ENCODE results near the gene CUTA.

Gene CUTA

DNA sequence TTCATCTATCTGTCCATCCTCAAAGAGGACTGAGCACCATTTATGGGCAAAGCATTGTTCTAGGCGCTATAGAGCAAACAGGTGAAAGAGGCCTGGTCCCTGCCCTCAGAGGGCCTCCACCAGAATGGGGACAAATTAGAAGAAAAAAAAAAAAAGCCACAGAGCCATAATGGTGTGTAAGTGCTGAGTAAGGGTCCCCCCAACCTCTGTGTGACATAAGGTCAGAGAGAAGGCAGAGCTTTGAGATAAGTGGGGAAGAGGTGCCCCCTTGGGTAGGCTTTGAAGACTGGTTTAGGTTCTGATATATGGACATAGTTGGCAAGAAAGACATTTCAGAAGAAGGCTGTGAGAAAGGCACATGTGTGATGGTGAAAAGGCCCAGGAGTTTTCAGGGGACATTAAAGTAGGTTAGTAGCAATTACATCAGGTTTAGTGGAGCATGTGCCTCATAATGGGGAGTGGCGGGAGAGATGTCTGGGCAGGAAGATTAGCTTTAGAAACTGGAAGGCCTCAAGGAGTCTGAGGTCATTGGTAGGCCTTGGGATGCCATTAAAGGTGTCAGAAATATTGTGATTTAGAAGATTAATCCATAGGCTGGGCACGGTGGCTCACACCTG, 21.2 kb upstream of the CUTA start:
- no peak for DNase-seq

DNA sequence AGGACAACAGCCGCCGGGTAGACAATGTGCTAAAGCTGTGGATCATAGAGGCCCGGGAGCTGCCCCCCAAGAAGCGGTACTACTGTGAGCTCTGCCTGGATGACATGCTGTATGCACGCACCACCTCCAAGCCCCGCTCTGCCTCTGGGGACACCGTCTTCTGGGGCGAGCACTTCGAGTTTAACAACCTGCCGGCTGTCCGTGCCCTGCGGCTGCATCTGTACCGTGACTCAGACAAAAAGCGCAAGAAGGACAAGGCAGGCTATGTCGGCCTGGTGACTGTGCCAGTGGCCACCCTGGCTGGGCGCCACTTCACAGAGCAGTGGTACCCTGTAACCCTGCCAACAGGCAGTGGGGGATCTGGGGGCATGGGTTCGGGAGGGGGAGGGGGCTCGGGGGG, 19.8 kb upstream of the CUTA start:
- no peak for DNase-seq

DNA sequence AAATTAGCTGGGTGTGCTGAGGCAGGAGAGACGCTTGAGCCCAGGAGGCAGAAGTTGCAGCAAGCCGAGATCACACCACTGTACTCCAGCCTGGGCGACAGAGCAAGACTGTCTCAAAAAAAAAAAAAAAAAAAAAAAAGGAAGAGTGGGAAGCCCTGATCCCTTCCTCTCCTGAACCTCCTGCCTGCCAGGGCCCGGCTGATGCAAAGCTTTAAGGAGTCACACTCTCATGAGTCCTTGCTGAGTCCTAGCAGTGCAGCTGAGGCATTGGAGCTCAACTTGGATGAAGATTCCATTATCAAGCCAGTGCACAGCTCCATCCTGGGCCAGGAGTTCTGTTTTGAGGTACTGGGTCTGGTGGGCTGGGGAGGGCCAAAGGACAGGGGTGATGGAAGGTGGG, 17.1 kb upstream of the CUTA start:
- DNase-seq: no peak

DNA sequence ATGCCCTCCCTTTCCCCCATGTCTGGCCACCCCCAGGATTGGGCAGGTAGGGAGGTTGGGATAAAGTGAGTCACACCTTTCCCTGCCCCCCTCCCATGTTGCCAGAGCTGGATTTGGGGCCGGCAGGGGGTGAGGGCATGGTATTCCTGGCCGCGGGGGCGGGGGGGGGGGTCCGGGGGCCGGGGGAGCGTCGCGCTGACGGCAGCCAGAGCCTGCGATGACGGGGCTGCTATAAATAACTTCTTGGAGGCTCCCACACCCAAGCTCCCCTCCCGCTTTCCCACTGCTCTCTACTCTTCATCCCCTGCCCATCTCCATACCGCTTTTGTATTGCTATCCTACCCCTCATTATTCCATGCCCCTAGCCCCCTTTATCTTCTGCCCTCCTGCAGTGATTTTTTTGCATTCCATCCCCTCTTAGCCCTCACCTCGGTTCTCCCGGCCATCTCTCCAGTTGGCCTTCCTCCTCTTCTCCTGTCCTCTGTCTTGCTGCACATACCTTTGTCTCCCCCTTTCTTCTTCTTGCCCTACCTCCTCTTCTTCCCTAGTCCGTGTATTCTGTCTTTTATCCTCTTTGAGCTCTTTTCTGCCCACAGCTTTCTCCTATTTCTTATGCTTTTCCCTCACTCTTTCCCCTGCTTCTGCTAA, 15.8 kb upstream of the CUTA start:
- DNase-seq: no peak

DNA sequence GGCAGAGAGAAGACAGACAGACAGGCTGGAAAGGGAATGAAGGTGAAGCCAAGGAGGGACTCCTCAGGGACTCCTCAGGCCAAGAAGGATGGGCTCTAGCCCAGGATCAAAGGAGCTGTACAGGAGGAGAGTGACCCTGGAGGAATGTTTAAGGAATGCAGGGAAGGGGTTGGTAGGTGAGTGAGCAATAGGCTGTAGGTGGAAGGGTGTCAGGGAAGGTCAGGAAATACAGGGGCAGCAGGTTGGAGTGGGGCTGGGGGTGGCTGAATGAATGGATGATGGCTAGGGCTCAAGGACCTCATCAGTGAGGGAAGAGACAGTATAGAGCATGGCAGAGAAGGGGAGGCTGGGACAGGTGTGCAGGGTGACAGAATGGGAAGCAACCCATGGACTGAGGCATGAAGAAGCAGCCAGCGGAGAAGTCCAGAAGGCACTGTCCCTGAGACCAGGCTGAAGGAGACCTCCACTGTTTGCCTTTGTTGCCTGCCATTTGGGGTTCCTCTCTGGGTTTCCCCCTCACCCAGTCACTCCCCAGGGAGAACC, 15.2 kb upstream of the CUTA start:
- DNase-seq: no peak

DNA sequence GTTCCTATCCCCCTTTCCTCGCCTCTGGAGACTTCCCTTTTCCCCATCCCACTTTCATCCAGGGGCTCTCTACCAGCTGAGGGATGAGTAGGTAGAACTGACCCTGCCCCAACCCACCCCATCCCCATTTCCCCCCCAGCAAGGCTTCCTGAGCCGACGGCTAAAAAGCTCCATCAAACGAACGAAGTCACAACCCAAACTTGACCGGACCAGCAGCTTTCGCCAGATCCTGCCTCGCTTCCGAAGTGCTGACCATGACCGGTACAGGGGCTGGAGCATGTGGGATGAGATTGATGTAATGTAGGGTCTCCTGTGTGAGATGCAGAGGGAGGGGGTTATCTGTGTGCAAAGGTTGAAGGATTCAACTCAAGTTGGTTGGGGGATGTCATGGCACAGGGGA, 14.6 kb upstream of the CUTA start:
- no peak for DNase-seq

DNA sequence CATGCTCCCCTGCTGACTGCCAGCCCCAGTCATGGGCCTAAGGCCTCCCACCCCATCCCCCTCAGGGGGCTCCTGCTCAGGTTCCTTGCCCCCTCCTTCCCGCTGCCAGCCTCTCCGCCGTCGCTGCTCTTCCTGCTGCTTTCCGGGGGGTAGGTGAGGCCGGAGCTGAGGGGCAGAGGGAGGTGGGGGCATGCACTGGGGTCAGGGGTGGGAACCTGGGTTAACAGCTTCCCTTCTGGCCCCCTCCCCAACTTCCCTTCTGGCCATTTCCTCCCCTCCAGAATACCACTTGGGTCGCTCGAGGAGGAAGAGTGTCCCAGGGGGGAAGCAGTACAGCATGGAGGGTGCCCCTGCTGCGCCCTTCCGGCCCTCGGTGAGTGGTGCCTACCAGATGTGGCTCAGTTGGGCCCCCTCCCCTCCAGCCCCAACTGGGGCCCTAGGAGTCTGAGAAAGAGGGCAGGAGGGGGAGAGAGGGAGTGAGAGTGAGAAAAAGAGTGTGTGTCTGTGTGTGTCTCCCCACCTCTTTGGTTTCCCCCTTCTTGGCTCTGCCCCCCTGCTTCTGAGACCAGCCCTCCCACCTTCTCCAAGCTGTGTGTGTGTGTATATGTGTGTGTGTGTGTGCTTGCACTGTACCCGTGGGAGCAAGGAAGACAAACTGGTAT, 14.1 kb upstream of the CUTA start:
- no peak for DNase-seq

DNA sequence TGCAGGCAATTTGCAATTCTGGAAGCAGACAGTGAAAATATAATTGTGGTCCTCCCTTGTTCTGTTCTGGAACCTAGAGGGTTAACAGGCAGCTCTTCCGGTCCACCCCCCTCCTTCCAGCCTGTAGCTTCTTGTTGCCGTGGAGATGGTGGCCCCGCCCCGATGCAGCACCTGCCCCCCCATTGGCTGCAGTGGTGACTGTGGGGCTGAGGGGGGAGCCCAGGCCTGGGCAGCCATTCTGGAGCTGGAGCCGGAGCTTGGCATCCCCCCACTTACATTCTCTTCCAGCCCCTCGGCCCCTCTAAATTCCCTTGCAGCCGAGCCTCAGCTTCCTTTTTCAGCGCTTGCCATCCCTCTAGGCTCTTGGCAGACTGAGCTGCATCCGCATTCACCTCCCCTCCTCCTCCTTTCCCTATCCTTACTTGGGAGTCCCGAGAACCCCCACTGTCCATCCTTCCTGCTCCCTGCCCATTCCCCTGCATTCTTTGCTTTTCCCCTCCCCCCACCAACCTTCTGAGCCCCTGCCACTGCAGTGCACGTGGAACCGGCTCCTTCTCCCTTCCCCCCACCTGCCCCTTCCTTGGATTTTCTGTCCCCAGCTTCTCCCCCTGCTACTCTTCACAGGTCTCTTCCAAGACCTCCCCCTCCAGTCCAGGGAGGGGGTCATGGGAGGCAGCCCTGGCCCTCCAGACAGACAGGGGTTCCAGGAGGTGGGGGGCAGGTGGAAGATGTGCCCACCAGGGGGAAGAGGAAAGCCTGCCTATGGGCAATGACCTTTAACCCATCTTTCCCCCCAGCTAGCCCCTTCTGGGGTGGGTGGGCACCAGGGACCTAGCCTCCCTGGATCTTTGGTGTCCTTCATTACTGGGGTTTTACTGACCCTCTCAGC, 13.3 kb upstream of the CUTA start:
- DNase-seq: peak; percentile 45

DNA sequence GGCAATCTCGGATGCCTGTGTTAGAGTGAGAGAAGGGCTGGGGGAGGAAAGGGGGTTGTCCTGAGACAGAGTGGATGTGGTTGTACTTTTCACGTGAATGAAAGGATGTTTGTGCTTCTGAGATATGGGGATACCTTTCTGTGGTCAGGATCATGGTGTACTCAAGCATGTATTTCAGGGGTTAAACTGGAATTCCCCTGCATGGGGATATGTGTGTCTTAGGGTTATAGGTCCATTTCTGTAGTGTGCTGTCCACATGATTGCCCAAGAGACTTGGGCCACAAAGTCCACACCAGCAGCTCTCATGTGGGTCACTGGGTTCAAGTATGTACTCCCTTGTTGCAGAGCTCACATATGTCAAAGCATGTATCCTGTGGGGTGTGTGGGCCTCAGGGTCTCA, 12.4 kb upstream of the CUTA start:
- no peak for DNase-seq

DNA sequence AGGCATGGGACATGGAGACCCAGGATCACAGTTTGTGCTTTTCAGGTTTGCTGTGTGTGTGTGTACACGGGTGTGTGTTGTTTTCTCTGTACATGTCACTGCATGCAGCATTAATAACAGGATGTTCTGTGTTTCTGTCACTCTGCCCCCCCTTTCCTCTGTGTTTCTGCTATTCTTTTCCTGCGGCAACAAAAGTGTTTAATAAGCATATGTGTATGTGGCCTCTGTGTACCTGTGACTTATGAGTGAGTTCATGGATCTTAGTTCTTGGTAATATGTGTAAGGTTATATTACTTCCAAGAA, 11.8 kb upstream of the CUTA start:
- DNase-seq: no peak

DNA sequence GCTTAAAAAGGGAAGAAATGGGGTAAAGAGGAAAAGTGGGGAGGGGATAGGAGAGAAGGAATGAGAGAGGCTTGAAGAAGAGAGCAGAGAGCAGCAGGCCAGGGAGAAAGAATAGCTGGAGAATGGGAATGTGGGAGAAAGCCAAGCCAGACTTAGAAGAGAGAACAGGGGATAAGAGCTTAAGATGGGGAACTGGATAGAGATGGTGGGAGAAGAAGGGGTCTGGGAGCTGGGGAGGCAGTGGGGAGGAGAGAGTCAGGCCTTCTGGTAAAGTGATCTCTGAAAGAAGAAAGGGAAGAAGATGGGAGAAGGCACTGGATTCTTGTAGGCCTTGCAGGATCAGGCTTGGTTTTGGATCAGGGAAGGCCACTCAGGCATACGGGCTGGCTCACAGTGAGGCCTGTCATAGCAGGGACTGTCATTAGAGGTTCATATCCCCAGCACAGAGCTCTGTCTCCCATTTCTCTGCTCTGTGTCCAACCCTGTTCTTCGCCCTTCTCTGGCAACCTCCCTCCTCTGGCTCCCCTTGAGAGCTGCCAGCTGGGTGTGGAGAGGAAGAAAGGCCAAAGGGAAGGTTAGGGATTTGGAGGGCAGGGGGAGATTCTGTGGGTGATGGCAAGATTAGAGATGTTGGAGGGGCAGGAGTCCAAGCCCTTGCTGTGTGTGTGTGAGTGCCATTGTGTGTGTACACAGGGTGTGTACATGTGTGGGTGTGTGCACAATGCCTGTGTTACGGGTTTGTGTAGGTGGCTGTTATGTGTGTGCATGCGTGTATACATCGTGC, 11.3 kb upstream of the CUTA start:
- no peak for DNase-seq

DNA sequence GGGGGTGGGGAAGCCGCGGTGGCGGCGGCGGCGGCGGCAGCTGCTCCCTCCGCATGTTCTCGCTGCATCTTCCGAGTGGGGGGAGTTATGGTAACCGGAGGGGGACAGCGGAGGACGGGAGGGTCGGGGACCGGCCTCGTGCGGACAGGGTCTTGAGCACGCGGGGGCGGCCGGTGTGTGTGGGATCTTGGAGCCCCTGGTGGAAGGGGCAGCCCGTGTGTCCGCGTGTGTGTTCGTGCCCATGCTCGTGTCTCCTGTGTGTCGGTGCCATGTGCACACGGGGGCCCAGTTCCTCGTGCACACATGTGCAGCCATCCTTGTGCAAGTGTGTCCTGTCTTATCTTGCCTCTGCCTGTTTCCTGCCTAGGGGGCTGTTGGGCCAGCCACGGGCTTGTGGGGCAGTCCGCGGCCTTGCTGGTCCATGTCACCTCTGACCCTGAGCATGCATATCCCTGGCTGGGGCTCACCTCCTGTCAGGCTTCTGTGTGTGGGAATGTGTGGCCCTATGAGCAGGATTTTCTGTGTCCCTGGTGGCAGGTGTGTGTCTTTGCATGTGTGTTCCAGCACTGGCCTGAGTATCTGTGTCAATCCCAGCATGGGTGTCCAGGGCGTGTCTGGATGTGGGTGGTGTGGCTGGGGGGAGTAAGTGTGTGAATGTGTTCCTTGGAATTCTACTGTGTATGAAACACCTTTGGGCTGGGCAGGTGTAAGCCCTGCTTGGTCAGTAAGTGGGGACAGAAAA, 10.5 kb upstream of the CUTA start:
- DNase-seq: peak; percentile 44

DNA sequence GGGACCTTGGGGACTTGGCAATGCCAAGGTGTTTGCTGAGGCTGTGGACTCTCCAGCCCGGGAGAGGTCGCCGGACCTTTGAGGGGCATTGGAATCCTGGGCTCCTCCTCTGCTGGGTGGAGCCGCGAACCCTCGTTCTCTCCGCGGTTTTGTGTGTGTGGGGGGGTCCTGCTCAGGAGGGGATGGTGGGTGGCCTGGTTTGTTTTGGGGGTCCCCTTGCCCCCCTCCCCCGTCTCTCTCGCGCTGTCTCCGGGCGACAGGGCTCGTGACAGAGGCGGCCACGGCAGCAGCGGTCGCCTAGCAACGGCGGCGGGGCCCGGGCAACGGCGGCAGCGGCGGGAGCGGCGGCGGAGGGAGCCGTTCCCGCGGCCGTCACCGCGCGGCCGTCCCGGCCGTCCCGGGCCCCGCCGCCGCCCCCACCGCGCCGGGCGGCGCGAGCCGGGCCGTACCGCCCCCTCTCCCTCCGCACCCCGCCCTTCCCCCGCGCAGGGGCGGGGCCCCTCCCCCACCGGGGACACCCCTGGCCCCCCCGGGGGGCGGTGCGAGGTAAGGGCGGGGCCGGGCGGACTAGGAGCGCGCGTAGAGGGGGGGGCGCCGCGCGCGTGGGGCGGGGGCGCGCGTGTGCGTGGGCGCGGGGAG, 9.8 kb upstream of the CUTA start:
- peak; percentile 20 for DNase-seq

DNA sequence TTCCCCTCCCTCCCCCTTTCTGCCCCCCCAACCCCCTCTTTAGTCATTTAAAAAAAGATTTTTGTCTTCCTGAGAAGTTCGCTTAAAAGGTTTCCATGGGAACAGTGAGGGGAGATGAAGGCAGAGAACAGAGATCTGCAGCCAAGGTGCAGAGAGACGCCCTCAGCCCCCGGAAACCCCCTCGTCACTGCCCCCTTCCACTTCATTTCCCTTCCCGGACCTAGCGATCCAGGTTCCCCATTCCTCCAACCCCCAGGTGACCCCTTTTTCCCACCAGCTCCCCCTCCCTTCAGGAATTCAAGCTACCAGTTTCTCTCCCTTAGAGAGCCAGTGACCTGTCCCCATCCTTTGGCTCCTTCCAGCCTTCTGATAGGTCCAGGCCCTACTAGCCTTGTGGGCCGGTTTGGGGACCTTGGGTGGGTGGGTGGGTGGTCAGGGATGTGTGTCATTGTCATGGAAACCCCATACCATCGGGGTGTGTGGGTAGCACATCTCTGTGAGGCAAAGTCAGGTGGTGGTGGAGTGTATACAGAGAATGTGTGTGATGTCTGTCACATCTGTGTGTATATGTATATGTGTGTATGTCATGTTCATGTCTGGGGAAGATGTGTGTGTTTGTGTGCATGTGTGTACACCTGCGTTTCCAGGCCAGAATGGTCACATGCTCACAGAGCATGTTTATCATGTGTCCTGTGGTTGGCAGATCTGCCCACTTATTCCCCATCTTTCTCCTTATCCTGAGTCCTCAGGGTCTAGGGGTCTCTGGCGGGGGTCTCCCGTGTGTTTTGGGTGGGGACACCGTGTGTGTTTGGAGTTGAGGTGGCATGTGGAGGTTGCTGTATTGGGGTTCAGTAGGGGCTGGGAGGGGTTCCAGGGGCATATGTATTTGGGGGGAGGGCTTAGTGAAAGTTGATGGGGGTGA, 8.9 kb upstream of the CUTA start:
- DNase-seq: no peak

DNA sequence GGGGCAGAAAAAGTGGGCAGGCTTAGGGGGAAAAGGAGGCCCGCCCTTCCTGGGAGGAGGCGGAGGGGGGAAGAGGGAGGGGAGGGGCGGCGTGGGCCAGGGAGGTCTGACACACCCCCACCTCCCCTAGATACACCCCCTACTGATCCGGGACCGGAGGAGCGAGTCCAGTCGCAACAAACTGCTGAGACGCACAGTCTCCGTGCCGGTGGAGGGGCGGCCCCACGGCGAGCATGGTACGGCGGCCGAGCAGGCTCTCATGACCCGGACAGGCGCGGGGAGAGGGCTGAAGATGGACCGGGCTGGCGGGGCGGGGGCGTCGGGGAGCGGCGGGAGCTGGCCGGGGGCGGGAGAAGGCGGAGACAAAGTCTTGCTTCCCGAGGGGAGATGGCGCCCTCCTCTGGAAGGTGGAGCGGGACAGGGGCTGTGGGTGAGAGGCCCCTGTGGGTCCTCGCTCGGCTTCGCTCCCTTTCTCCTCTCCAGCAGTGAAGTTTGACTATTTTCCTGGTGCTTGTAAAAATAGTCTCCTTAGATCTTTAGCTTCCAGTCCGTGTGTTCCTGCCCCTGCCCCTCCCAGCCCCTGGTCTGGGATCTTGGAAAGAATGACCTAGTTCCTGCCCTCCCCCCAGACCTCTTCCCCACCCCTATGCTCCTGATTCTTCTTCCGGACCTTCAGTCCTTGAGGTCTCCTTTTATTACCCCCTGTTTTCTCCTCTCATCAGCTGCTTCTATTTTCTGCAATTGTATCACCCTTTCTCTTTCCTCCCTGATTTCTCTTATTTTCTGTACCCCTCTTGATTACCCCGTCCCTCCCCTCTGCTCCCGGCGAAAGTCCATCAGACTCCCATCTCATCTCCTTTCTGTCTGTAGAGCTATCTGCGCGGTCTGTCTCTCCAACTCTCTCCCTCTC, 8.0 kb upstream of the CUTA start:
- DNase-seq: peak; percentile 70

DNA sequence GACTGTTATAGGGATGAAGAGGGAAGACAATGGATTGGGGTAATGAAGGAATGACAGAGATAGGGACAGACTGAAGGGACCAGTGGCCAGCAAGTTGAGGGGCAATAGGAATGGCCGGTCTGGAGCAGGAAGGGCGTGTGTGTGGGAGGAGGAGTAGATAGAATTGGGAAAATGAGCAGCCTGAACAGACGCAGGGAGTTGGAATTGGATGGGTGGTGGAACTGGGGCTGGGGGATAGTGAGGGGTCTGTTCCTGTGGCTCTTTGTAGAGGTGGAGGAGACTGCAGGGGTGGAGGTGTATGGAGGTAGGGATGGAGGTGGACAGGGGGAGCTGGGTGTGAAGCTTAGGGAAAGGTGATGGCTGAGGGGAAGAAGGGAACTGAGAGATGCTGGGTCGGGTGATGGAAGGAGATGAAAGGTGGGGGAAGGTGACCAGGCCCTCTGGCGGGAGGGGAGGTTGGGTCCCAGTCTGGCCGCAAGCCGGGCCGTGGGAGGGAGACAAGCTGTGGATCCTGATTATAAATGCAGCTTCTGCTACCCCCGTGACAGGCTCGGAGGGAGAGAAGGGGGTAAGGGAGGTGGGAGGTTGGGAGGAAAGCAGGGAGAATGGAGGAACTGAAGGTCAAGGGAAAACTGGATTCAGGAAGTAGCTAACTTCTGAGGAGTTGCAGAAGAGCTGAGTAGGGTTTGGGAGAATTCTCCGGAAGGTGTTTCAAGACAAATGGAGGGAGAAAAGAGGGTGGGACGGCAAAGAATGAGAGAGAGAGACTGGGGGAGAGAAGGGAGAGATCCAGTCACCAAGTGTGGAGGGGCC, 7.2 kb upstream of the CUTA start:
- no peak for DNase-seq

DNA sequence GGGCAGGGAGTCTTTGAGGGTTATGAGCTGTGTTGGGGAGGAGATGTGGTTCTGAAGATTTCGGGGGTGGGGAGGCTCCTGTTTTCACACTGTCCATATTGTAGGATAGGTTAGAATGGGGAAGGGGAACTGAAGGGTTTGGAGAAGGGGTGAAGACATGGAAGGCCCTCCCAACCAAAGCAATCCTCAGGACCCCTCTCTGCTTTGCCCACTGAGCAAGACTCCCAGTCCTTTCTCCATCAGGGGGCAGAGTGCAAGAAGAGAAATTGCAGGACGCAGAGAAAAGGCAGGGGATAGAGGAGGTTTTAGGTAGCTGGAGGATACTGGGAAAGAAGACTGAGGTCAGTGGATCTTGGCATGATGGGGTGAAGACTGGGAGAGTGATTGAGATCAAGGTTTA, 5.9 kb upstream of the CUTA start:
- DNase-seq: no peak

DNA sequence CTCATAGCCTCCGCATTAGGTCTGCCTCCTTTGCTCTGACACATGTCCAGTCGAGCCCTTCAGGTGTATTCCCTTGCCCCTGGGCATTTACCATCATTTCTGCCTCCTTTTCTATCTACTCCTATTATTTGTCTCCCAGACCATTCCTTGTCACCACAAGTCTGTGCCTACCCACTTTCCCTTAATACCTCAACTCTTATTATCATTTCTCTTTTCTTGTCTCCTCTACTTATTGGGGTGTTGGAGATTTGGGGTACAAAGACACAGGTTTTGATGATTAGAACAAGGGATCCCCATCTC, 3.4 kb upstream of the CUTA start:
- DNase-seq: no peak

Data from HCEC 1CT (cell line).